ENCODE results near the gene UBXN1.

Gene UBXN1

DNA sequence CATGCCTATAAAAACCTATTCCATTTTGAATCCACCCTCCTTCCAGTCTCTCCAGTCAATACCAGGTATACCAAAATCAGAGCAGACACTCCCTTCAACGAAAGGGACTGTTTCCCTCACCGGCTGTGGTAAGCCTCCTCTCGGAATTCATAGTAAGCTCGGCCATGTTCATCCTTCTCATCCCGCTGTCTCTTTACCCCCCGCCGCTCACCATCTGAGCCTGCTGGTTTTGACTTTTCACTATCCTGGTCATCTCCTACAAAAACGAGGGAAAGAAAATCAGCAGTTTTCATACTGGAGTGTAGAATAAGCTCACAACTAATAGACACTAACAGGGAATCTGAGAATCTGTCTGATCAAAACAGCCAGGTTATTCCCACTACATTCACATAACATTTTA is 45.3 kb upstream of the UBXN1 start:
- Histone ChIP-seq H3K36me3 (peaks cover 52 to 71% (median 66%) of the 10 kb centered on the region in 11 experiments), H3K4me1 (peaks cover 14 to 30% (median 20%) of the 10 kb centered on the region in 10 experiments), H3K4me2 (peak overlapping the region; percentile 87 to 97 (median 92)), H4K20me1 (peaks cover 40 to 63% (median 51%) of the 10 kb centered on the region in 11 experiments), H3K9me3 (replicated peaks in 1 of 11) (no peaks in the 10 kb centered on the region), H3K27me3 (no peaks in the 10 kb centered on the region), H3K27ac (peak overlapping the region in 3 of 11 experiments; percentile 79 to 92 (median 86); a peak in 3 of 22 replicates), H3K4me3 (peak overlapping the region; percentile 89 to 100 (median 97); a peak in 18 of 20 replicates), H3K9ac (peak overlapping the region; percentile 91 to 99 (median 98); a peak in 21 of 22 replicates)
- no peak for TF ChIP-seq Cebpa-rat (IDR thresholded peaks at IDR 0.05)

DNA sequence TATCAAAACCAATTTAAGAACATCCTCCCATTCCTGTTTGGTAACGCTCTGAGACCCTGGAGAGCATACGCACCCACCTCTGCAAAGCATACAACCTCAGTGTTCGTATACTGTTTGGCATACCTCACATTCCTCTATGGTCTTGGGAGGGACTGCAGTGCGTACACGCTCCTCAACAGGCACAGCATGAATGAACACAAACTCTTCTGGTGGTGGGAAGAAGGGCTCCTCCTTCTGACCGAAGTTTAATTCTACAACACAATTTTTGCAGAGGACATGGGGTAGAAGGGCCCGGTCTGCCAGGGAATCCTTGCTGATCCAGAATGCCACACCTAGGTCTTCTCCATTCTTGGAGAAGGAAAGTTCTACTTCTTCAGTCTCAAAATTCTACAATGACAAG is 43.1 kb upstream of the UBXN1 start:
- H3K9ac ChIP-seq: peak overlapping the region in 2 of 11 experiments; percentile 20 to 30; a peak in 1 of 22 replicates

DNA sequence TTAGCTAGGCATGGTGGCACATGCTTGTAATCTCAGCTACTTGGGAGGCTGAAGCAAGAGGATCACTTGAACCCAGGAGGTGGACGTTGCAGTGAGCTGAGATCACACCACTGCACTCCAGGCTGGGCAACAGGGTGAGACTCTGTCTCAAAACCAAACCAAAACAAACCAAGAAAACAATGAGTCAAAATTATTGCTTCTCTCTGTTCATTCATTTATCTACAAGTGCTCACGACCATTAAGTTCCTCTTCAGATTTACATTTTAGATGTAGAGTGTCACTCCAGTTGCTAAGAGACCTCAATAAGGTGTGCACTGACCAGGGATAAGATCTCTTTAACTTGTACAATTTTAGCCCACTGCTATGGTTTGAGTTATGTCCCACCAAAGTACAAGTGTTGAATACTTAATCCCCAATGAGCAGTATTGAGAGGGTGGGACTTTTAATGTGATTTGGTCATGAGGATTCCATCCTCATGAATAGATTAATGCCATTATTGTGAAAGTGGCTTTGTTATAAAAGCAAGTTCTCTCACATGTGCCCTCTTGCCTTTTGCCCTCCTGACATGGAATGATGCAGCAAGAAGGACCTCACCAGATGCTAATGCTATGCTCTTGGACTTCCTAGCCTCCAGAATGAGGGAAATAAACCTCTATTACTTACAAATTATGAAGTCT is 40.6 kb upstream of the UBXN1 start:
- Histone ChIP-seq H3K27ac (no peak overlapping the region), H3K27me3 (no peaks in the 10 kb centered on the region), H3K9ac (peak overlapping the region in 1 of 11 experiments; percentile 3; a peak in 1 of 22 replicates), H3K4me1 (peaks cover 6 to 23% (median 12%) of the 10 kb centered on the region in 10 experiments), H3K4me2 (no peak overlapping the region), H3K9me3 (replicated peaks in 1 of 11) (no peaks in the 10 kb centered on the region), H4K20me1 (peaks cover 19 to 49% (median 31%) of the 10 kb centered on the region in 11 experiments; a peak in 21 of 22 replicates), H3K4me3 (no peak overlapping the region), H3K36me3 (peaks cover 98 to 100% (median 98%) of the 10 kb centered on the region in 11 experiments)
- TF ChIP-seq Cebpa-rat (IDR thresholded peaks at IDR 0.05): no peak

More for the DNA sequence above, 43.1 kb upstream of the UBXN1 start:
- H3K4me2 ChIP-seq: no peak overlapping the region
- H3K27ac ChIP-seq: no peak overlapping the region
- H3K4me1 ChIP-seq: peaks cover 14 to 30% (median 20%) of the 10 kb centered on the region in 10 experiments
- H3K9me3 ChIP-seq (replicated peaks in 1 of 11): no peaks in the 10 kb centered on the region
- no peaks in the 10 kb centered on the region for H3K27me3 ChIP-seq
- peaks cover 74 to 93% (median 88%) of the 10 kb centered on the region in 11 experiments for H3K36me3 ChIP-seq
- no peak for TF ChIP-seq Cebpa-rat (IDR thresholded peaks at IDR 0.05)
- no peak overlapping the region for H3K4me3 ChIP-seq
- peaks cover 40 to 71% (median 53%) of the 10 kb centered on the region in 11 experiments for H4K20me1 ChIP-seq

DNA sequence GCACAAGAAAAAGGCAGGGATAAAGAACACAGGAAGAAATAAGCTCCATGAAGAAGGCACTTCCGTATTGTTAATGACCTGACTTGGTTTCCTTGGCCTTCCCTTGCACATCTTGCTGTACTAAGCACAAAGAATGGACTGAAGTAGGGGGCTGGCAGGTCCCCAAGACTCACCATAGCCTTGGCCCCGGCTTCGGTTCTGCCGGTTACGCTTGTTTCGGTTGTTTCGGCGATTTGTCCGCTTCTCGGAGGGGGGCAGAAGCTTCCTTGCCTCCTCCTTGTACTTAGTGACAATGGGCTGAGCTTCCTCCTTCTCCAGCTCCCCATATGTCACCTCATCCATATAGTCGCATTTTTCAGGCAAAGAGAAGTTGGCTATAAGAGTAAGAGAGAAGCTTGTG is 37.9 kb upstream of the UBXN1 start:
- Histone ChIP-seq H3K4me3 (no peak overlapping the region), H3K36me3 (peaks cover 96 to 100% (median 97%) of the 10 kb centered on the region in 11 experiments), H3K4me1 (peaks cover 0 to 4% (median 0%) of the 10 kb centered on the region in 10 experiments; a peak in 3 of 20 replicates), H3K9me3 (replicated peaks in 1 of 11) (no peaks in the 10 kb centered on the region), H3K27ac (no peak overlapping the region; a peak in 1 of 22 replicates), H3K9ac (peak overlapping the region in 6 of 11 experiments; percentile 3 to 28 (median 10); a peak in 3 of 22 replicates), H3K4me2 (no peak overlapping the region), H3K27me3 (no peaks in the 10 kb centered on the region), H4K20me1 (peaks cover 2 to 23% (median 6%) of the 10 kb centered on the region in 11 experiments; a peak in 11 of 22 replicates)
- no peak for TF ChIP-seq Cebpa-rat (IDR thresholded peaks at IDR 0.05)

DNA sequence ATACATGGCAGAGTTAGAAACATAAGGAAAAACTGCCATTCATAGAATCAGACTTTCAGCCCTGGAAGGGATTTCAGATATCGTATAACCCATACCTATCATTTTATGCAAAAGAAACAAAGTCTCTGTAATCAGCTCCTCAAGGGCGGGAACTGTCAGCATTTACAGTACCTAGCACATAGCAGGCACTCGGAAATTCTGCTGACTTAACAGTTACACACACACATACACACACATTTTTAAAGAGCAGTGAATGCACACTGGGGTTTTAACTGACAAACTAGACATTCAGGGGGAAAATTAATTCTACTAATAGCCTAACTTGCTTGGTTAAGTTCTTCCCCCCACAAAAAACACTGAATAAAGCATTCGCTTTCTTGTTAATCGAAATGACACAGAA is 37.3 kb upstream of the UBXN1 start:
- Histone ChIP-seq H3K27ac (no peak overlapping the region; a peak in 1 of 22 replicates), H3K9me3 (replicated peaks in 1 of 11) (no peaks in the 10 kb centered on the region), H3K4me2 (no peak overlapping the region), H3K27me3 (no peaks in the 10 kb centered on the region), H4K20me1 (peaks cover 0 to 20% (median 4%) of the 10 kb centered on the region in 11 experiments; a peak in 9 of 22 replicates), H3K9ac (peak overlapping the region in 4 of 11 experiments; percentile 3 to 26 (median 15); a peak in 1 of 22 replicates), H3K4me3 (no peak overlapping the region), H3K4me1 (peaks cover 0 to 4% (median 0%) of the 10 kb centered on the region in 10 experiments; a peak in 2 of 20 replicates), H3K36me3 (peaks cover 96 to 100% (median 97%) of the 10 kb centered on the region in 11 experiments)
- TF ChIP-seq Cebpa-rat (IDR thresholded peaks at IDR 0.05): no peak

DNA sequence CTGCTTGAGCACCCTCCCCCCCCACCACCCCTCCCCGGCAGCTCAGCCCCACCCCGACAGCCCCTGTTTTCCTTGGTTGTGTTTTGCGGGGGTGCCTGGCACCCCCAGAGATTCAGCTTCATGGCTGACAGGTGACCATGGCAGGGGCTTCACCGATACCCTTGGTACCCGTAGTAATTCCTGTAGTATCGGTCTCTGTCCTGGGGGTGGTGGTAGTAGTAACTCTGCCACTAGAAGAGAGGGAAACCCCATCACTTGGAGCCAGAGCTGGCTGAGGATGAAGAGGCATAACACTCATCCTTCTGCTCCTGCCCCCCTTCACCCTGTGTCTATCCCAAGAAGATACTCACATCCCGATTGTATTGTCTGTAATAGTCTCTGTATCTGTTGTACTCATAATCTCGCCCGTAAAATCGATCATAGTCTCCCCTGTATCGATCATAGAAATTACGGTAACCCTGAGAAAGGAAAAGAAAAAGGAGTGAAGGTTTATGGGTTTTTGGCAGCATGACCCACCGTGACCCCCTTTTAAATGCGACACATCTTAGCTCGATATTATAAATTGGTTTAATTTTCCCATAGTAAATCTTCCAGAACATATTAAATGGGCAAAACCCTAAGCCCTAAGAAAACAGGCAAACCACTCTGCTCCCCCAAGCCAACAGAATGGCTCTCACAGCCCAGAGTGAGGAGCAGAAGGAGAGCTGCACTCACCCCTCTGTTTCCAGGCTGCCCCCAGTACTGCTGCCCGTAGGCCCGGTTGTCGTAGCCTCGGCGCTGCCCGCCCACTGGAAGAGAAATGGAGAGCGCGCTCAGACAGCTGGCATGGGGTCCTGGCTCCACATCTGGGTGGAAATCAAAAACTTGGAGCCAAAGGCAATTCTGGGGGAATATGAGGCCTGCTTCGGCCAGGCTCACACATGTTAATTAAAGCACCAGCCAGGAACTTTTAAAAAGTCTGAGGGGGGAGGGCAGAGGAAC is 36.6 kb upstream of the UBXN1 start:
- Histone ChIP-seq H4K20me1 (peaks cover 0 to 20% (median 4%) of the 10 kb centered on the region in 11 experiments; a peak in 9 of 22 replicates), H3K4me3 (no peak overlapping the region), H3K9ac (peak overlapping the region in 5 of 11 experiments; percentile 9 to 24 (median 15); a peak in 4 of 22 replicates), H3K27me3 (no peaks in the 10 kb centered on the region), H3K4me2 (no peak overlapping the region), H3K27ac (no peak overlapping the region), H3K36me3 (peaks cover 96 to 100% (median 97%) of the 10 kb centered on the region in 11 experiments), H3K9me3 (replicated peaks in 1 of 11) (no peaks in the 10 kb centered on the region), H3K4me1 (peaks cover 0 to 4% (median under 1%) of the 10 kb centered on the region in 10 experiments; a peak in 7 of 20 replicates)
- no peak for TF ChIP-seq Cebpa-rat (IDR thresholded peaks at IDR 0.05)

DNA sequence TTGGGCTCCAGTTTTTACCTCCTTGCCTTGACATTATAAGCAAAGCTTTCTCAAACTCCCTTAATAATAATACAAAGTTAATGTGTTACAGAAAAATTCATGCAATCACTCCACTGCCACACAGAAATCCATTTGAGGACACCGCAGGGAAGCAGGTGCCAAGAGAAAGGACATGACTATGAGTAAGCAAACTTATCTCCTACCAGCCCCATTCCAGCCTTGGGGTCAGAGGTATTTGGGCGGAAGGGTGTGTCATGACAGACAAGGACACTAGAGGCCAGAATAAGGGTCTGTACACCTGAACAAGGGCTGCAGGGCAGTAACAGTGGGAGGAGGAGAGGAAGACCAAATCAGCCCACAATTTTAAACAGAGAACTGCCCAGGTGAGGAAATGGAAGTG is 34.5 kb upstream of the UBXN1 start:
- Histone ChIP-seq H3K4me3 (no peak overlapping the region), H3K9me3 (replicated peaks in 1 of 11) (no peaks in the 10 kb centered on the region), H3K27me3 (no peaks in the 10 kb centered on the region), H4K20me1 (peaks cover 0 to 19% (median 4%) of the 10 kb centered on the region in 11 experiments; a peak in 9 of 22 replicates), H3K4me1 (peaks cover 14 to 20% (median 17%) of the 10 kb centered on the region in 10 experiments), H3K36me3 (peaks cover 80 to 84% (median 81%) of the 10 kb centered on the region in 11 experiments), H3K4me2 (no peak overlapping the region), H3K27ac (peak overlapping the region in 2 of 11 experiments; percentile 0 to 11; a peak in 1 of 22 replicates), H3K9ac (peak overlapping the region in 4 of 11 experiments; percentile 0 to 19 (median 11); a peak in 2 of 22 replicates)
- no peak for TF ChIP-seq Cebpa-rat (IDR thresholded peaks at IDR 0.05)

DNA sequence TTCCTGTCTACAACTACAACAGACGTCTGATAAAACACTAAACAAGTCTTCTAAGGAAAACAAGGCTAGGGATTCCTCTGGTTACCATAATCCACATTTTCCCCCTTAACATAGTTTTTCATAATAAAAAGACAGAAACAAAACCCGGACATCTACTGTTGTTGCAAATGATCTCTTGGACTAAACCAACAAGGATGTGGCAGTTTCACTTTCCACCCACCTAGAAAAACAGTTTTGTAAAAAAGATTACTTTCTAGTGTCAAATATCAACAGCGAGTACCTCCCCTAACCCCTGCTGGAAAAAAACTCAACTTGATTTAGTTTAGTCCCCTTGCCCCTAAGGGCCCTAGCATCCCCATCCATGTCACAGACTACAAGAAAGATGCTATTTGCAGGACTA is 34.0 kb upstream of the UBXN1 start:
- no peak for TF ChIP-seq Cebpa-rat (IDR thresholded peaks at IDR 0.05)
- Histone ChIP-seq H3K27me3 (no peaks in the 10 kb centered on the region), H3K4me1 (peaks cover 19 to 25% (median 22%) of the 10 kb centered on the region in 10 experiments), H3K4me2 (no peak overlapping the region), H3K4me3 (no peak overlapping the region), H3K9ac (peak overlapping the region in 1 of 11 experiments; percentile 3; a peak in 1 of 22 replicates), H3K9me3 (replicated peaks in 1 of 11) (no peaks in the 10 kb centered on the region), H3K27ac (peak overlapping the region in 1 of 11 experiments; percentile 11; a peak in 2 of 22 replicates), H4K20me1 (peaks cover 0 to 14% (median 4%) of the 10 kb centered on the region in 11 experiments; a peak in 9 of 22 replicates), H3K36me3 (peaks cover 75 to 83% (median 76%) of the 10 kb centered on the region in 11 experiments)

All from BLaER1 treated with 17β-estradiol and CSF1 and Interleukin-3, amounts not matched to agents 10 nM and 100 nM (cell line).